HG02610 (cell line): ENCODE results near the gene DNAJC5G.
"Not testable (repeated sequence)": the region's sequence is repeated elsewhere in the genome, so short reads cannot be mapped to it uniquely, and the experiment has no call there.

Experiments
- ATAC-seq: cut with Tn5 transposase; IDR thresholded peaks from one replicate; pipeline ENCODE4 v1.9.1; 2021; ENCODE audit warnings: mild to moderate bottlenecking, moderate library complexity; ENCODE audit not compliant: unreplicated experiment

The DNAJC5G gene

GRCh38 chr2:27251766-27252165, 23.5 kb upstream of the DNAJC5G start:
- no peak for ATAC-seq

DNA sequence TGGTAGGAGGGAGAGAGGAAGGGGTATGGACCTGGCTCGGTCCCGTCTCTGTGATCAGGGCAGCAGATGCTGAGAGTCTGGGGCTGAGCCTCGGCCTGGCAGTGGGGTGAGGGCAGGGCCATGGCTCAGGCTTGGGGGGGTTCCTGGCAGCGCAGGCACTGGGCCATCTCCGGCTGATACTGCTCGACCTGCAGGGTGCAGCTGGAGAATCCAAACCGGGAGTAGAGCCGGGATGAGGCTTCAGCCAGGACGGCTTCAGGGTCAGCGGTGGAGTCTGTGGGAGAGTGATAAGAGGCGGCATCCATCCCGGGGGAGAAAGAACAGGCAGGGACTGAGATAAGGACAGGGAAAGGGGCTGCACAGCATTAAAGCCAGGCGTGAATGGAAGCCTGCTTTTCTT, 20.0 kb upstream of the DNAJC5G start:
- ATAC-seq: no peak

GRCh38 chr2:27255660-27256059, 19.6 kb upstream of the DNAJC5G start:
- ATAC-seq: no peak

DNA sequence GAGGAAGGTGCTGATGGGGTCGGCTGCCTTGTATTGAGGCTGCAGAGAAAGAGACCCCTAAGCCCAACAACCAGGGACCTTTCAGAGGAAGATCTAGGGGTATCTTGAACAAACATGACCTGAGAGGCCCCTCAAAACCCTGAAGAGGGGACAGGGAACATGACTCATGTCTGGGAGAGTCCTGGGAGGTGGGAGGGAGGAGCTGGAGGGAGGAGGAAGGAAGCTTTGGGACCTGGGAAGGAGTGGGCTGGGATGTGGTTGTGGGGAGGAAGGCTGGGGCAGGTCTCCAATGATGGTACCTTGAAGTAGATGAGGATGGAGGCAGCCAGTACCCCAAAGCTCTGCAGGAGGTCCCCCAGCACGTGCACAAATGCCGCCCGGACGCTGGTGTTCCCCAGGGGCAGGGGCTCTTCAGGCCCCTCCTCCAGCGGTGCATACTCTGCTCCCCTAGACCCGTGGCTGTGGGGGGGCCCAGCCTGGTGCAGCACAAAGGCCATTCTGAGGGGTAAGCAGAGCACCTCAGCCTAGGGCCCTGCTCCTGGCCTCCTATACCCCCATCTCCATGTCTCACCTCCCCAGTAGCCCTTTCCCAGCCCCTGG, 18.3 kb upstream of the DNAJC5G start:
- no peak for ATAC-seq

DNA sequence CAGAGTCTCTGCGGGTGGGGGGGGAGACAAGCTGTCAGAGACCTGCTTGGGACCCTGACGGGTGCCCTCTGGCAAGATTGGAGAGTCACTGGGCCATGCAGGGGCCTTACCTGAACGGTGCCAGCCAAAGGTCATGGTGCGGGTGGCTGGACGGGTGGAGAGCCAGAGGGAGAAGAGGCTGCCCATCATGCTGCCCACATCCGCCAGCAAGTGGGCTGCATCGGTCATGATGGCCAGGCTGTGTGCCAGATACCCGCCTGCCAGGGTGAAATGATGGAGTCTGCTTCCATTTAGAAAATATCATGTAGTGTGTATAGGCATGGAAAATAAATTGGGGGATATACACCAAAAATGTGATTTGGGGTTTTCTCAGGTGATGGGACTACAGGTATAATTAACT, 17.2 kb upstream of the DNAJC5G start:
- ATAC-seq: no peak

DNA sequence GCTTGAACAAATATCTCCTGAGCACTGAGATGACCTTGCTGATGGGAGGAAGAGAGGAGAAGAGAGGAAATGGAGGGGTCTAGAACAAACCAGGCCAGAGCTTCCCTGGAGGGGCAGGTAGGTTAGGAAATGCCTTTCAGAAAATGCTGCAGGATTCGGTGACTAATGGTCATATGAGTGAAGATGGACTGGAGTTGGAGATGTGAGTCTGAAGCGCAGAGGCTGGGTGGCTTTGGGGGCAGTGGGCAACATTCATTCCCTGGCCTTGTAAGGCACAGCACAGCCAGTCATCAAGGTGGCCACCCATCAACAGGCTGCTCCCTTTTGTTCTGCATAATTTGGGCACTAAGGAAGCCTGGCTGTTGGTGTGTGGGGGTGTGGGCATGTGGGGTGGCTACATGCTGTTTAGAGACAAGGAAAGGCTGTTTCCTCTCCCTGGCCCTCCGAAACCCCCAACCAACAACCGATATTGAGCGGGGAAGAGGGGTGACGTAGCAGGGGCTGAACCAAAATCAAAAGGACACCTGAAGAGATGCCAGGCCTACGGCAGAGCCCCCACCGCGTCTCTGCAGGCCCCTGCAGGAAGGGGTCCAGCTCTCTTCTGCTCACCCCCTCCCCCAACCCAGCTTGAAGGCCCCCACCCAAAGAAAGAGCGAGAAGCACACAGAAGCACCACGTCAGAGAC, 13.8 kb upstream of the DNAJC5G start:
- ATAC-seq: no peak

- no peak for ATAC-seq
Observed at GRCh38 chr2:27261926-27262298, 13.3 kb upstream of the DNAJC5G start.

GRCh38 chr2:27262379-27263286, 12.6 kb upstream of the DNAJC5G start, which contains the start of gene SLC30A3:
Gene SLC30A3, minus strand, starts transcription at chr2:27263047. Its CDS starts 141 bp downstream, at chr2:27262906.
- no peak for ATAC-seq

GRCh38 chr2:27263287-27264252, 11.7 kb upstream of the DNAJC5G start:
- no peak for ATAC-seq

DNA sequence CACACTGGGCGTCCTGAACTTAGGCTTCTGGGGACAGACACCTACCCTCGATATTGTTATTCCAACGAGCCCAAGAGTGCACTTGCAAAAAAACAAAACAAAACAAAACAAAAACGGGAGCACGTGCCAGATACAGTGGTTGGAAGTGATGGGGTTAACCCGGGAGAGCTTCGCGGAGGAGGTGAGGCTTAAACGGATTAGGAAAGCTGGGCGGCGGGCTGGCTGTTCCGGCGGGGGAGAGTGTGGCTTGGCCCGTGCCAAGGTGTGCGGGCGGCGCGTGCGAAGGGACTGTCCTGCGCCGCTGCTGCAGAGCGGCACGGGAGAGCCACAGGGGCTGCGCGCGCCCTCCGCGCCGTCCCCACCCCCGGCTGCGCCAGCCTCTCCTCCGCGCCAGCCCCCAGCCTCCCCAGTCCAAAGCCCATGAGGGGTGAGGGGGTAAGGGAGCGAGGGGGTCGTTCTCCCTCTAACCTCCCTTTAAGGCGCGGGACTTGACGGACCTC, 10.9 kb upstream of the DNAJC5G start:
- no peak for ATAC-seq

GRCh38 chr2:27264753-27265535, 10.3 kb upstream of the DNAJC5G start:
- peak; percentile 42 for ATAC-seq

DNA sequence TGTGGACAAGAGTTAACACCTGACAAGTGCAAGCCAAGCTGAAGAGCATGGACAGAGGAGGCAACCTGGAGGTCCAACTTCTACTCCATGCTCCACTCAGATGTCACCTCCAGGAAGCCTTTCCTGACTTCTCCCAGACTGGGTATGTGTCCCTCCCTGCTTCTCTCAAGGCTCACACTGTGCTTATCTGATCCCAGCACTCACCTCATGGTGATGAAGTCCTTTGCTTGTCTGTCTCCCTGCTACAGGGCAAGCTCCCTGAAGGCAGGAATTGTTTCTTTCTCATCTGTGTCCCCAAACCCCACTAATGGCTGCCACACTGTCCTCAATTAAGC, 9.7 kb upstream of the DNAJC5G start:
- no peak for ATAC-seq

DNA sequence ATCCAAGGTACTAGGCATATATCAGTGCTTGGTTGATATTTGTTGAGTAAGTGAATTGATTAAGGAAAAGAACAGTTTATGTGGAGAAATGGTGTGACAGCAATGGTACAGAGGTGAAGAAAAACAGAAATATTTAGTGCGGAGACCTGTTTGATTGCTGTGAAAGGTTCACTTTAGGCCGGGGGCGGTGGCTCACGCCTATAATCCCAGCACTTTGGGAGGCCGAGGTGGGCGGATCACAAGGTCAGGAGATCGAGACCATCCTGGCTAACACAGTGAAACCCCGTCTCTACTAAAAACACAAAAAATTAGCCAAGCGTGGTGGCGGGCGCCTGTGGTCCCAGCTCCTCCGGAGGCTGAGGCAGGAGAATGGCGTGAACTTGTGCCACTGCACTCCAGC, 6.9 kb upstream of the DNAJC5G start:
- not testable (repeated sequence) for ATAC-seq

DNA sequence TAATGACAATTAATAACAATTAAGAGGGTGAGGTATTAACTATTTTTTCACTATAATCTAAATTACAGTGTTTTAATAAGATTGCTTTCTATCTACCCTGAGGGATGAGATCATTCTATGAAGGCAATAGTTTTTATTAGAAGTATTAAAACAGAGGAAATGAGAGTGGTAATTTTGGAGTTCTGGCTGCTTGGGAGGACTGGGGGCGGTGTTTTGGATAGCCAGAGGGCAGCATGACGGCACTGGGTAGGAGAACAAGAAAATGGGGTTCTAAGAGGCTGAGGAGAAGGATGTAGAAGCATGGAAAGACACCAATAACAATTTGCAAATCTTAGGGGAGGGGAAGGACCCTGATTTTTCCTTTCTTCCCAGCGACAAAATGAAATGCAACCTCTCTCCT, 5.1 kb upstream of the DNAJC5G start:
- ATAC-seq: no peak

- no peak for ATAC-seq
Observed at GRCh38 chr2:27270670-27271069, 4.6 kb upstream of the DNAJC5G start.

DNA sequence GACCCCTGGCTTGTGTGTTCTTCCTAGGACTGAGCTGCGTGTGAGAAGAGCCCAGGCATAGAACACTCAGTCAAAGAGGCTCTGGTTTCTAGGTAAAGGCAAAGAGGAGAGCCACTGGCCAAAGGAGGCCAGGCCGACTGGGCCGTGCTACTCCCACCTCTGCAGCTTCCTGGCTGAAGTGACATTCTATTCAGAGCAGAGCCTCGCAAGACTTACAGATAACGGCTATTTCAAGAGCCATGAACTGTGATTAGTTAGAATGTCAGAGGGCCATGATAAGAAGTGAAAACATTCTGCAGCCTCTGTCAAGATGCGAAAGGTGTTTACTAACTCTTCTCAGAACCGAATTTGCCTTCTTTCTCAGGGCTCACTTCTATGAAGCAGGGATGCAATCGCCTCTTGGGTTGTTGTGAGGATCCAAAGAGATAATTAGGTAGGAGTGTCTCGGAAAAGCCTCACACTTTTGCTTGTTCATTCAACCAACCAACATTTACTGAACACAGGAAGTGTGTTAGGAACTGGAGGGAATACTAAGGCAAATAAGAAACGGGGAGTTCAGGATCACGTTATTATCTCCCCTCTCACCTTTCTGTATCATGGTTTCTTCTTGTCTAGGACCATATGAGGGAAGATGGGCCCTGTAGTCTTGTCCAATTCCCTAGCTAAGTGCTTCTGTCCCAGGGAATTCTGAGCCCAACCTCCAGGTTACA, 3.4 kb upstream of the DNAJC5G start:
- no peak for ATAC-seq

- not testable (repeated sequence) for ATAC-seq
Observed at GRCh38 chr2:27272537-27273522, 2.4 kb upstream of the DNAJC5G start.

DNA sequence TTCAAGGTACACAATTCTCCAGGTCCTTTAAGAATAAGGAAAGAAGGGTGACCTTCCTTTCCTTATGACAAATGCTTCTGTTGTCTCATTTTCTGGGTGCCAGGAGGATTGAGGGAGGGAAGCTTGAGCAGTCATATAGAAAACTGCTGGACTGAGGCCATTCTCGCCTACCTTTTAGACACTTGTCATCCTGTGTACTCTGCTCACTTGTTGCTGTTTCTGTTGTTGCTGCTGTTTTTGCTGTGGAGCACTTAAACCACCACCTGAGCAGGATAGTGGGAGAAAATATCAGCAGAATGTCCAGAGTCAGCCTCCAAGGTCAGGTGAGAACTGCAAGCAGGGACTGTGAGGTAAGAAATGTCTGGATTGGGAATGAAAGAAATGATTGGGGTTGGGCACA, 2.8 kb downstream of the DNAJC5G start:
- no peak for ATAC-seq
